ENCODE results near the gene DDX55.
"Not testable (repeated sequence)": the region's sequence is repeated elsewhere in the genome, so short reads cannot be mapped to it uniquely, and the experiment has no call there.

DDX55 gene

DNA sequence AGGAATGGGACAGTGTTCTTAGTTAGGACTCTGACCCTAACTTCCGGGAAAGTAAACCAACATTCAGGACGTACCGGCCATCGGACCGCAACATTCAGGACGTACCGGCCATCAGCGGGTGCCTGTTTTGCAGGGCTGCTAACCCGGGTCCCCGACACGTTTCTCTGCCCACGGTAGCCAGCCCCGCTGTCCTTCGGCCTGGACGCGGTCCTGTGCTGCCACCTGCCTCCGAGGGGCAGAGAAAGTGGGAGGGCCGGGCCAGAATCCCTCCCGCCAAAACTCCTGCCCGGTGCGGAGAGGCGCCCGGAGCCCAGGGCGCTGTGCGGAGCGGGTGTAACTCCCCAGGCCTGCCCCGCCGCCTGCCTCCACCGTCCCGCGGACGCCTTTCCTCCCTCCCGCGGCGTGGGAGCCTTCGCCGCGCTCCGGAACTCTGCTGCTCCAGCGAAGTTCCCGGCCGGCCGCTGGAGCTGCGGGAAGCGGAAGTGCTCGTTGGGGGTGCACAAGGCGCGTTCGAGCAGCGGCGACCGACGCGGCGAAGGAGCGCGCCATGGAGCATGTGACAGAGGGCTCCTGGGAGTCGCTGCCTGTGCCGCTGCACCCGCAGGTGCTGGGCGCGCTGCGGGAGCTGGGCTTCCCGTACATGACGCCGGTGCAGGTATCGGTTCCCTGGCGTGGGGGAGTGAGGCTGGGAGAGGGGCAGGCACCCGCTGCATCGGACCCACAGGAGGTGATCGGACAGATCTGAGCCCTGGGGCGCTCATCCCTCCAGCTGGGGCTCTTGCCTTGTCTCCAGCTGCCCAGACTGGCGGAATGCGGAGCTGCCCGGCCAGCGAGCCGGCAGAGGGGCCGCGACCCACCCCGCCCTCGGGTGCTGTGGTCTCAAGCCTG is at the start of gene DDX55:
DDX55 (plus strand) TSS at position 498 of the 888 bp plus-strand sequence; CDS start at position 548, 50 bp downstream.
- H3K27me3 ChIP-seq: no peaks in the 10 kb centered on the region
- peak; percentile 77 to 92 for DNase-seq
- peak; percentile 46 to 66 for TF ChIP-seq CTCF (IDR thresholded peaks at IDR 0.05)
- H3K9me3 ChIP-seq: no peaks in the 10 kb centered on the region
- peak within 1 kb of the TSS; percentile 81 for H3K4me3 ChIP-seq
- intact Hi-C loops (cut with DNase I; ENCODE audit: low total_unique reads): no loop called here
- H3K27ac ChIP-seq: peak within 1 kb of the TSS; percentile 74 to 85
- H3K4me1 ChIP-seq: peaks cover 0 to 22% (median 12%) of the 10 kb centered on the region in 4 donors
- H3K36me3 ChIP-seq: peaks cover 9 to 50% (median 29%) of the 10 kb centered on the region in 3 donors

- H3K36me3 ChIP-seq; H3K4me1 ChIP-seq; DNase-seq; H3K27me3 ChIP-seq; H3K9me3 ChIP-seq; intact Hi-C loops (cut with DNase I; ENCODE audit: low total_unique reads); H3K27ac ChIP-seq; H3K4me3 ChIP-seq: not testable (repeated sequence)
These were observed 47.8 kb upstream of the DDX55 start for GRCh38 chr12:123554136-123554535.

DNA sequence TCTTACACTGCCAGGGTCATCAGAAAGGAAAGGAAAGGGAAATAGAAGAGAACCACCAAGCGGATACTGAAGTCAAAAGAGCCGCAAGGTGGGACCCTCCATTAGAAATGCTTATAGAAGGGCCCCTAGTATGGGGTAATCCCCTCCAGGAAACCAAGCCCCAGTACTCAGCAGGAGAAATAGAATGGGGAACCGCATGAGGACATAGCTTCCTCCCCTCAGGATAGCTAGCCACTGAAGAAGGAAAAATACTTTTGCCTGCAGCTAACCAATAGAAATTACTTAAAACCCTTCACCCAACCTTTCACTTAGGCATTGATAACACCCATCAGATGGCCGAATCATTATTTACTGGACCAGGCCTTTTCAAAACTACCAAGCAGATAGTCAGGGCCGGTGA is 47.1 kb upstream of the DDX55 start:
- H3K27me3 ChIP-seq; H3K27ac ChIP-seq; H3K4me1 ChIP-seq; H3K4me3 ChIP-seq; H3K9me3 ChIP-seq; DNase-seq; H3K36me3 ChIP-seq; intact Hi-C loops (cut with DNase I; ENCODE audit: low total_unique reads): not testable (repeated sequence)

DNA sequence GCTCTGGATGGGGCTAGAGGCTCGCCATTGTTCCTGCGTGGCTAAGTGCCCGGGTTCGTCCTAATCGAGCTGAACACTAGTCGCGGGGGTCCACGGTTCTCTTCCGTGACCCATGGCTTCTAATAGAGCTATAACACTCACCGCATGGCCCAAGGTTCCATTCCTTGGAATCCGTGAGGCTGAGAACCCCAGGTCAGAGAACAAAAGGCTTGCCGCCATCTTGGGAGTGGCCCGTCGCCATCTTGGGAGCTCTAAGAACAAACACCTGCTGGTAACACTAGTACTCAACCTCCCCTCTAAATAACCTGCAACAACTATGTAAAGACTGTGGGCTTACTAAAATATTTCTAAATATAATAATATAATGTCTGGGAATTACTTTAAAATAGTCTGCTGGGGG is 43.4 kb upstream of the DDX55 start:
- H3K27ac ChIP-seq; H3K27me3 ChIP-seq; H3K4me3 ChIP-seq; intact Hi-C loops (cut with DNase I; ENCODE audit: low total_unique reads); H3K36me3 ChIP-seq; H3K9me3 ChIP-seq; DNase-seq; H3K4me1 ChIP-seq: not testable (repeated sequence)

DNA sequence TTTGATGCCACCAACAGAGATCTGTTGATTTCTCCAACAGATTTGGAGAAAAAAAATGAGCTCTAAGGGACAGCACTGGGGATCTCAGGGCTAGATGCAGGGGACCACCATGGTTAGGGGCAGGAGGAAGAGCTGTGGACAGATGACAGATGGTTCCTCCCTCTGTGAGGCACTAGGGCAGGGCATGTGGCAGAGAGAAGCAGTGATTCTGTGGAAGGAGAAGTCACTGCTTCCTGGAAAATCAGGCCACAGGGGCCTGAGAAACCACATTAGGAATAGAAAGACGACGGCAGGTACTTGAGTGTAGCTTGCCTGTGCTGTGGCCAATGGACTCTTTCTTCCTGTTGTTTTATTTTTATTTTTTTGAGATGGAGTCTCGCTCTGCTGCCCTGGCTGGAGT is 42.4 kb upstream of the DDX55 start:
- H3K9me3 ChIP-seq: no peaks in the 10 kb centered on the region
- H3K27me3 ChIP-seq: no peaks in the 10 kb centered on the region
- no peak overlapping the region for H3K27ac ChIP-seq
- no peaks in the 10 kb centered on the region for H3K36me3 ChIP-seq
- no peaks in the 10 kb centered on the region for H3K4me1 ChIP-seq
- H3K4me3 ChIP-seq: no peak overlapping the region
- intact Hi-C loops (cut with DNase I; ENCODE audit: low total_unique reads): no loop called here
- no peak for TF ChIP-seq CTCF (IDR thresholded peaks at IDR 0.05)
- DNase-seq: no peak

DNA sequence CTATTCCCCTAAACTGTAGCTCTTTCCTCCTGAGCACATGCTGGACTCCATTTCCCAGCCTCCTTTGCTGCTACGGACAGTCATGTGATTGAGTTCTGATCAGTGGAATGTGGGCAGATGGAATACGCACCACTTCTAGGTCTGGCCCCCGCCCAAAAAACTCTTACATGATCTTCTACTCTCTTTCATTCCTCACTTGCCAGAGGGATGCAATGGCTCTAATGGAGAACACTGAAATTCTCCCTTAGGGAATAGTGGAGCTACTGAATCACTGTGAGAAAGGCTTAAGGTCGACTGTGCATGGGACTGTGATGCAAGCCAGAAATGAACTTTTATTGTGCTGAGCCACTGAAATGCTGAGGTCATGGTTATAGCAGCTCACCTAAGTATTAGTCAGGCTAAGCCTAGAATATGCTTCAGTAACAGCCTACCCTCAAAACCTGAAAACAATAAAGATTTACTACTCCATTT is 30.5 kb upstream of the DDX55 start:
- DNase-seq: peak; percentile 73 to 75
- intact Hi-C loops (cut with DNase I; ENCODE audit: low total_unique reads): no loop called here
- H3K4me1 ChIP-seq: peaks cover 0 to 10% (median 0%) of the 10 kb centered on the region in 4 donors

More for the DNA sequence above, 30.5 kb upstream of the DDX55 start:
- Histone ChIP-seq H3K36me3 (no peaks in the 10 kb centered on the region), H3K9me3 (no peaks in the 10 kb centered on the region), H3K27me3 (no peaks in the 10 kb centered on the region), H3K27ac (peak overlapping the region in 1 of 2 donors; percentile 44), H3K4me3 (no peak overlapping the region)
- no peak for TF ChIP-seq CTCF (IDR thresholded peaks at IDR 0.05)

Measured in tibial artery (tissue), 4 donors.